CD4-positive, alpha-beta T cell treated with Interleukin-12 subunit alpha and Interleukin-12 subunit beta, for 1 hour (primary cell): ENCODE data around the gene SNRPD3.
"Not testable (repeated sequence)": the region's sequence is repeated elsewhere in the genome, so short reads cannot be mapped to it uniquely, and the experiment has no call there.

Source experiments
- DNase-seq: peaks from one replicate; pipeline ENCODE4 v3.0.0-alpha.2; 2020

The SNRPD3 gene

DNA sequence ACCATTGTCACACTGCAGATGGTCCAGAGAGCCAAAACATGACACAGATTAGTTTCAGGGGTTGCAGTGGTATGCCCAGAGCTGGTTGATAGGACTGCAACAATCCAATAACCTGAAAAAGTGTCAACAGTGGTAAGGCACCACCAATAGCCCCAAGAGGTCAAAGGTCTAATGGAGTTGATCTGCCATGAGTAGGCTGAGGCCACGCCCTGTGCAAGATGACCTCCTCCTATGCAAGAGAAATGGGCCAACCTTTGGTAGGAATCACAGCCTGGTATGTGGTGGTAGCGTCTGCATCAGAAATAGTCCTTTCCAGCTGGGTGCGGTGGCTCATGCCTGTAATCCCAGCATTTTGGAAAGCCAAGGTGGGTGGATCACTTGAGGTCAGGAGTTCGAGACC is 20.5 kb upstream of the SNRPD3 start:
- no peak for DNase-seq

DNA sequence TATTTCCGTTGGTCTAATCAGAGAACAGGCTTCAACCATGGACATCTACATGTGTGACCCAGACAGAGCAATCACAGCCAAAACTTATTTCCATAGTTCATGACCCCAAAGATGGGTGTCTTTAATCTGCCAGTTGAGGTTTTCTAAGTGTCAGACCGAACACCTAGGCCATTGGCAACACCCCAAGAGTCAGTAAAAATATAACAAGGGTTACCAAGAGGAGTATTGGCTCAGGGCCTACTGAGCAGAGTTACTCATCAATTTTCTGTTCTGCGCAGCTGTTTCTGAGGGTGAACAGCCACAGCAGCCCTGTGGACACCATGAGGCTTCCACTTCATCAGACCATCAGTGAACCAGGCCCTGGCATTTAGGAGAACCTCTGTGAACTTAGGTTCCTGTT is 19.7 kb upstream of the SNRPD3 start:
- DNase-seq, result no peak

DNA sequence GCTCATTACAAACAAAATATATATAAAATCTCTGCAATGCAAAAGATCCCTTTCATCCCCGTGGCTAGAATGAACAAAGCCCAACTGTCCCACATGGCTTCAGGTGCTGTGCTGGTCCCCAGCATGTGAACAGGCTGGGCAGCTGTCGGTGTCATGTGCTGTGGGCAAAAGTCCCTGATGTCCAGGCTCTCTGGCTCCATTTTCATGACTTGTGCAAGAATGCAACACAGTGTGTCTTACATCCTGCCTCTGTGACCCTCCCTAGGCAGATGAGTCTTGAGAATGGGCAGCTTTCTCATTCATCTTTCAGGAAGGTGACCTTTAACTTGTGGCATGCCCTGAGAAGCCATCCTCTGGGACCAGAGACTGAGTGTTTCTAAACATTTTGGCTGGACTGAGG is 15.3 kb upstream of the SNRPD3 start:
- DNase-seq, result no peak

DNA sequence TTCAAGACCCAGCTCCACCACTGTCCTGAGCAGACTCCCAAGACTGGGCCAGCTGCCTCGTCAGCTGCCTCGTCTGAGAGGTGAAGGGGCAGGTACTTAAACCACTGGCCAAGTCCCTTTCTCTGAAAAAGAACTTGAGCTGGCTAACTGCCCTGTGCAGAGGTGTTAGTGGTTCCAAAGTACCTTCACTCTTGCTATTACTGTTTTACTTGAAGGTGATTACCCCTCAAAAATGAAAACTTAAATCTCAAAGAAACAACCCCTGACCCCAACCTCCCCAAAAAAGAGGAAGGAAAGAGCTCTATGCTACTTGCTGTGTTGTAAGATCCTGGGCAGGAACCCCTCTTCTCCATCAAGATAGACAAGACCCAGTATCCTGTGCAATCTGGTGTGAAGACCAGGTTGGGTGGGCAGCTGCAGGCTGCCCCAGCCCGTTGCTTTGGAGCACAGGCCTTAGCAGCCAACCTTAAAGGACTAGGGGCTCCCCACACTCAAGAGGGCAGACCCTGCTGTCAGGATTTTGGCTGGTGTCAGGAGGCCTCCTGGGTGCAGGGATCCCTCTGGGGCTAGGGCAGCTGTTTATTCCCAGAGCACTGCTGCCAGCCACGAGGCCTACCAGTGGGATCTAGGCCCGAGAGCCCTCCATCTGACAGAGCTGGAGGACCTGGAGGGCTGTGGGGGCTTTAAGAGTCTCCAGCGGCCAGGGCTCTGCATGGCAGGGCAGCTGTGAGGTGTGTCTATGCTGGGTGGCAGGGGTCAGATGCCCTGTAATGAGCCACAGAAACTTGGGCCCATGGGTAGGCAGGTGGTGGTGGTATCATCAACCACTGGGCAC is 13.9 kb upstream of the SNRPD3 start:
- DNase-seq, result no peak

DNA sequence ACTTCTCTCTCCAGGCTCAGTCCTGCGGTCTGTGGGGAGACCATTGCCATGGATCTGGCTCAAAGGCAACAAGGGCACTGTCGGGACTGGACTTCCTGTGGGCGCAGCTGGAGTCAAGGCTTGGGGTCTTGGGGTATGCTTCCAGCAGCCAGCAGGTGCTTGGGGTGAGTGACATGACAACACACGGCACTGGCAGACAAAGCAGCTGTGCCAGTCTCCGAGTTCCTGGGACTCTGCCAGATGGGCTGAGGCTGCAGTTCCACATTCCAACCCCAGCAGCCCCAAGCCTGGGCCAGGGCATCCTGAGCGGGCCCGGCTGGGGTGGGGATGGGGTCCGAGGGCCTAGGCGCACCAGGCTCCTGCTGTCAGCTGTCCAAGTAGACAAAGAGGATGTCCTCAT is 13.2 kb upstream of the SNRPD3 start:
- DNase-seq, result no peak

DNA sequence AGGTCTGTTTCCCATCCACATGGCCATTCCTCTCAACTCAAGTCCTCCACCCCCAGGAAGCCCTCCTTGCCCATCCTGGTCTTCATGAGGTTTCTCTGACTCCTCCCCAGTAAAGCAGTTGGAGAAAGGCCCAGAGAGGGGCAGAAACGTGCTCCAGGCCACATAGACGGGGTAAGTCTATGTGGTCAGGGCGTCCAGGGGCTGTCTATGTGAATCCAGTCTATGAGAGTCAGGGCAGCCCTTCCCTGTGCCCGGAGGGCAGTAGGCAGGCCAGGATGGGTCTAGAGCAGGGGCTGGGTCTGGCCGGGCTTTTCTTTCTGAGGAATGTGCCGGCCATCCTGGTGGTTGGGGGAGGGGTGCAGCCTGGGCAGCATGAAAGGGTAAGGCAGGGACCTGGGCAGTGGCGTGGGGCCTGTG is 12.6 kb upstream of the SNRPD3 start:
- DNase-seq, result no peak

DNA sequence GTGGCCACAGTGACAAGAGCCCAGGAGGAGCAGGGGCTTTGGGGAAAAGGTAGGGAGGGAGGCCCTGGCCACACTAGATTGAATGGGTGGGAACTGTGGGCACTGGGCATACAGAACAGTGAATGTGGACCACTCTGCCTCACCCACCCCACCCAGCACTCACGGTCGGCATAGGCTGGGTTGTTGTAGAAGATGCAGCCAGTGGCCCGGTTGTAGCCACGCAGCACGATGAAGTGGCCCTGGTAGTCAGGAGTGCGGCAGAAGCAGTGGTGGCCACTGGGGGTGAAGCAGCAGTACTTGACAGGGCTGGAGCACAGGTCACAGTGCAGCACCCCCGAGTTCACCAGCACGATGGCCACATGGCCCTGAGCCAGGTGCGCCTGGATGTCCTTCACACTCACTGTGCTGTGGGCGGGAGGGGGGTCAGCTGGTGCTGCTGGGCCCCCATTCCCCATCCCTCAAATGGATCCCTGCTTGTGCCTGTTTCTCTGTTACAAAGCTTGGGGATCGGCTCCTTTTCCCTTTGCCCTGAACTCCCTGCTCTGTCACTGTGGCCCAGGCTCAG is 12.0 kb upstream of the SNRPD3 start:
- DNase-seq, result no peak

DNA sequence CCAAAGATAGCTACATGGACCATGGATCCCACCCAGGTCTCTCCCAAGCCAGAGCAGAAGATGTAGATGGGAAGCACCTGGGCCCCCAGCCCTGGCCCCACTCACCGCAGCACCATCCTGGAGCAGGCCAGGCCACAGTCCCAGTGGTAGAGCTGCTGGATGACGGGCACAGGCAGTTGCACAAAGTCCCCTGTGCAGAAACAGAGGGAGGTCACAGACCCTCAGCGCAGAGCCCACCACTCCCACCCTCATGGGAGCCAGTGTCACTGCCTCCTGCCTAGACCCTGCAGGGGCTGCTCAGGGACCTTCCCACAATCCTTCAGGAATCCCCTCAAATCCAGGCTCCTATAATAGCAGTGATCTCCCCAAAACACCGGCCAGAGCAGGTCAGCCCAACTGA is 7.0 kb upstream of the SNRPD3 start:
- no peak for DNase-seq

DNA sequence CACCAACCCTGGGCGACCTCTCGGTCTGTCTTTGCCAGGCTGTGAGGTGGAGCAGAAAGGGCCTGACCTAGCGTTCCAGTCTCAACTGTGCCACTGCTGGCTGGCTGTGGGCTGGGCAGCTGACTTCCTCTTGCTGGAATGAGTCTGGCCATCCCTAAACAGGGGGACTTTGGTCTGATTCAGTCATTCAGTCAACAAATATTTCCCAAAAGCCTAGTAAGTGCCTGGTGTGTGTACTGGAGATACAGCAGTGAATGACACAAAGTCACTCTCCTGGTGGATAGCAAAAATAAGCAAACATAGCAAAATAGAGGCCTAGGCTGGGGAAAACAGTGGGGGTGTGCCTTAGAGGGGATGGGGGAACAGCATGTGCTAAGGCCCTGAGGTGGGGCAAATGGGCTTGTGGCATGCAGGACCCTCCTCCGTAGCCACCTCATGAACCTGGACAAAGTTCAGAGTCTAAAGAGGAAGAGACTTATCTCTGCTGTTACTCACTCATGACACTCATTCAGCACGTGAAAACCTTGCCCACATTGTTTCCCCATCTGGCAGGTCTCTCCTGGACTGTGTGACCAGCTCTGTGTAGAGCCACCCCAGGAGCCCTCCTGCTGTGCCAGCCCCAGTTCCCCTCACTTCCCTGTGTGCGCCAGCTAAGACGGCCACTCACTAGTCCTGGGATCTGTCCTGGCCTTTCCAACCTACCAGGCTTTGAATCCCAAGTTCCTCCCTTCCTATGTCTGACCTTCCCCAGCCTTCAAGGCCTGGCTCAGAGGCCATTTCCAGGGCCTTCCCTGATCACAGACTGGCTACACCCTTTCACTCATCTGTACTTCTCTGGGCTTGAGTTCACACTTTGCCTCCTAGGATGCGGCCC is 5.5 kb upstream of the SNRPD3 start:
- no peak for DNase-seq

DNA sequence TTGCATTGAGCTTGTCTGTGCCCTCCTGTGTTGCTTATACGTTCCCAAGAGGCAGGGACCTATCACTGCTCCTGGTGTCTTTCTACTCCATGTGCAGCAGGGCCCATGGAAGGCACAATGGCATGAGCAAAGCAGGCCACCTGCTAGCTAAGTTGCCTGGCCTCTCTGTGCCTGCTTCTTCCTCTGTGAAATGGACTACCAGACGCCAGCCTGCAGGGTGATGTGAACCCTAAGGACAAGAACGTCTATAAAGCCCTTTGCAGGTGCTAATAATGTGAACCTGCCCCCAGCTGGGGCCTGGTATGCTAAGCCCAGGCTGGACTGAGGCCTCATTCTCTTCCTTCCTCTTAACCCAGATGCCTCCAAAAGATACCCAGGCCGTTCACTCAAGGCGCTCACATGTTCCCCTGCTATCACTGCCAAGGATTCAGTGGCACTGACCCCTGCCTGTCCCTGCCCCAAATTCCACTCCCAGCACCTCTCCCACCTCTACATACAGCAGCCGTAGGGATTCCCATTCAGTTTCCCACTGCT is 4.8 kb upstream of the SNRPD3 start:
- no peak for DNase-seq

DNA sequence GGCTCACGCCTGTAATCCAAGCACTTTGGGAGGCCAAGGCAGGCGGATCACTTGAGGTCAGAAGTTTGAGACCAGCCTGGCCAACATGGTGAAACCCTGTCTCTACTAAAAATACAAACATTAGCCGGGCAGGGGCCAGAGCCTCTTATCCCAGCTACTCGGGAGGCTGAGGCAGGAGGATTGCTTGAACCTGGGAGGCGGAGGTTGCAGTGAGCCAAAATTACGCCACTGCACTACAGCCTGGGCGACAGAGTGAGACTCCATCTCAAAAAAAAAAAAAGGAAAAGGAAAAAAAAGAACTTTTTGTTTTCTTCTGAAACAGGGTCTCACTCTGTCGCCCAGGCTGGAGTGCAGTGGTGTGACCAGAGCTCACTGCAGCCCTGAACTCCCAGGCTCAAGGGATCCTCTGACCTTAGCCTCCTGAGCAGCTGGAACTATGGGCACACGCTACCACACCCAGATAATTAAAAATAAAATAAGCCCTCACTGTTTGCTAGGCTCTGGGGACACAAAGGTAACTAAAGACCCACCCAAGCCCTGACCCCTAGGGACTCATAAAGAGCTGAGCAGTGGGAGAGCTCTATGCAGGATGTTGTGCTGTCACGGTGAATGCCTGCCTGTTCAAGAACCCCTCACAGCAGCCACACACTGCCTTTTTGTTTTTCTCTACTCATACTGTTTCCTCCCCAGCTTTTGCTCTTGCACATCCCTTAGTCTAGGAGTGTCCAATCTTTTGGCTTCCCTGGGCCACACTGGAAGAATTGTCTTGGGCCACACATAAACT is 3.1 kb upstream of the SNRPD3 start:
- DNase-seq, result not testable (repeated sequence)

DNA sequence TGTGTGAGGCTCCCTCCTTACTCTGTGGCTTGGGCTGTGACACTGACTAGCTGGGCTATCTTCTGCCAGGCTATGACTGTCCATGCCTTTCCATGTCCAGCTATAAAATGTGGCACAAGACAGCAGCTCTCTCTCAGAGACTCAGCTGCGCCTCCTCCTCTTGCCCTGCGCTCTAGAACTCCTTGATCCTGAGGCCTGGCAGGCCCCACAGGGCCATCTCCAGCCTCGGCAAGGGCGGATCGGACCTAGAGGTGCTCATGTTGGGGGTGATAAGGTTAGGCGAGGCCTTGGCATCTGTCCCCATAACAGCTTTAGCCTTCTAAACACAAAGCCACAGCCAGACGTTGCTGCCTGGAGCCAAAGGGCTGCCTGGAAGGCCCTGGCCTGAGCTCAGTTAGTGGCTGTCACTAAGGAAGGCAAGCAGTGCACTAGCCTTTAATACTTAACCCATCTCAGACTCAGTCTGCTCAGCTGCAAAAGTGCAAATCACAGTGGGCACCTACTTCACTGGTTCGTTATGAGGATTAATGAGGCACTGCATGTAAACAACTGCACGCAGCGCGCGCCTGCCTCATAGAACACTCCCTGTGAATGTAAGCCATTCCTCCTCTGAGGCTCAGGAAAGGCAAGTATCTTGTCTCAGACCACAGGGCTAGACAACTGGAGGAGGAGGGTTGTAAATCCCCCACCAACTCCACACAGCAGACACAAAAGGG is 2.0 kb upstream of the SNRPD3 start:
- DNase-seq, result no peak

DNA sequence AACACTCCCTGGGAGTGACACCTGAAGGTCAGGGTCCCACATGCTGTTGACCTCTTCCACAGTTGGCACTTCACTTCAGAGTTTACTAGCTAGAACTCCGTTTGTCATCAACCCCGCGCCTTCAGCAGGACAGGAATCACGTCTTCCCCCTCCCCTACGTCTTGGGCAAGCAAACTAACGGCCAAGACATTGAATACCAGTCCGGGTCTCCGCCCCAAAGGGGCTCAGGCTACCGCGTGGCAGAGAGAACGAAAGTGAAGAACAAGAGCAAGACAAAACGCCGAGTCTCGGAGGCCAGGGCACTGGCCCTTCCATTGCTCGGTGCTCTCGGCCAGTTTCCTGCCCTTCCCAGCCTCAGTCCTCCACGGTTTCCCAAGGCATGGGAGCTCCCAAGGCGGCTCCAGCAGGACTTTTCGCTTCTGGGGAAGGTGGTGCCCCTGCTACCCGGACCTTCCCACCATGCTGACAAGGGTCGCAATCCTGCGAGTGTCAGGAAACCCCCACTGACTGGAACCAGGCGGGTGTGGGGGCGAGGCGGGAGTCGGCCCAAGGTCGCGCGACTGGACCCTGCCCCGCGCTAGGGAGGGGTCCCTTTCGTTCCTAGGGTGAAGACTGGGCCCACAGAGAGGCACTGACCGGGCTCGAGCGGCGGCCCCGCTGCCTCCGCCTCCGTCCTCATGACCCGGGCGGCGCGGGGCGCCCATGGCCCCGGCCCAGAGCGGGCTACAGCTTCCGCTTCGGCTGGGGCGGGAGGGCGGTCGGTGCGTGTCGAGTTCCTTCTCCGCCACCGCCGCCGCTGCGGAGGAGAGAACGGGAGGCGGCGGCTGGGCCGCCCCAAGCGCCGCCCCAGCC is 1.3 kb upstream of the SNRPD3 start, which contains the start of gene GUCD1:
GUCD1 (minus strand) TSS at position 826 of the 852 bp plus-strand sequence; CDS start at position 679, 147 bp downstream.
- DNase-seq, result peak; percentile 30

DNA sequence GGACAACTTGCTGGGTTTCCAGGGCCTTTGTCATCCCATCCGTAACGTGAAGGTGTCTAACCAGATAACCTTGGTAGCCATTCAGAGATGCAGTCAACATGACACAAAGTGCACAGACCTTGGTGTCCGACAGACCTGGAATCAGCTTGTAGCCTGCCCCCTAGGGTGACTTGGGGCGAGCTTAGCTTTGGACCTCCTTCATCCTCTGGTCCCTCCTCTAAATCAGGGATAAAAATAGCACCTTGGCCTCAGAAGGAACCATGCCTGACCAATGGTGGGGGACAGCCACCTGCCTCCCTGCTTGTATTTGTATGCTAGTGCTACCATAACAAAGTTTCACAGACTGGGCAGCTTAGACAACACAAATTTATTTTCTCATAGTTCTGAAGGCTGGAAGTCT is 3.7 kb downstream of the SNRPD3 start:
- DNase-seq, result no peak

DNA sequence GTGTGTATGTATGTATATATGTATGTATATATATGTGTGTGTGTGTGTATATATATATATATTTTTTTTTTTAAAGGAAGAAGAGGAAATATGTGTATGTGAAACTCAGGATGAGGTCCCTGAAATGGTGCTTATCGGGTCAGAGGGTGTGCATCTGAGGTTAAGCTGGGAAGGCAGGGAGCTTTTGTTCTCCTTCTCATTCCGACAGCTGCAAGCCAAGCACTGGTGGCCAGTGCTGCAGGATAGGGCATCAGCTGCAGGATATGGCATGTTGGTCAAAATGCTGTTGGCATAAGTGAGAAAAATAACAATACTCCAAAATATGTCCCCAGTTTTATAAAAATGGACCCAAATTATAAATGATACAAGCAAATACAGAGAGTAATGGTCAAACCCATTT is 7.4 kb downstream of the SNRPD3 start:
- DNase-seq, result no peak

DNA sequence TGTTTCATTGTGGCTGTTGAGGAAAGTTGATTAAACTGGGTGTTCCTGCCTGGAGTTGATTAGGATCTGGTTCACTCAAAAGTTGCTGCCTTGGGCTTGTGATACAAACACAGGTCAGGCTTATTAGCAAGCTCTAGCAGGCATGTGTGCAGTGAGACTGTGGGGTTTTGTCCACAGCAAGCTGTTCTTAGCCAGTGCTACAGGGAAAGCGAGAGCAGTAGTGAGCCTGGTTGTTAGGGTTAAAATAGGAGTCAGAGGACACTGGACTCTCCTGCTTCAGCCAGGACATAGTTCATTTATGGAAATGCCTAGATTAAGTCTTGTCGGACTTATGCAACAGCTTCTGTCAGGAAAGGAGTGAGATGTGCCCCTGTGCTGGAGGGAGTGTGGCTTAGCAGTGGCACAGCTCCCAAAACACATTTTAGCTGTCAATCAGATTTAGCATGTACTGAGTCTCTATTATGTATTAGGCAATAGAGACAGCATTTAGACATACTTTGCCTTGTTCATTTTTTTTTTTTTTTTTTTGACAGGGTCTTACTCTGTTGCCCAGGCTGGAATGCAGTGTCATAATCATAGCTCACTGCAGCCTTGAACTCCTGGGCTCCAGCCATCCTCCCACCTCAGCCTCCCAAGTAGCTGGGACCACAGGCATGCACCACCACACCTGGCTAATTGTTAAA is 8.7 kb downstream of the SNRPD3 start:
- no peak for DNase-seq

DNA sequence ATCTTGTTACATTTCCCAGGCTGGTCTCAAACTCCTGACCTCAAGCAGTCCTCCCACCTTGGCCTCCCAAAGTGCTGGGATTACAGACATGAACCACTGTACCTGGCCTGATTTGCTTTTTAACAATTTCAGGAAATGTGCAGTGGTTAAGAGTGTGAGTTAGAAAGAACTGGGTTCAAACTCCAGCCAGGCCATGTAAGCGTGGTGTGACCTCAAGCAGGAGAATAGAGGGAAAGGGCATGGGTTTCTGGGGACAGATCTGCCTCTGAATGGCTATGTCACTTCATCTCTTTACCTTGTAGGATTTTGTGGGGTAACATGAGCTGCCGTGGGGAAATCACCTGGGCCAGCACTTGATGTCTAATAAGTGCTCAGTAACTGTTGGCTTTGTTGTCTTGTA is 9.3 kb downstream of the SNRPD3 start:
- DNase-seq, result no peak

DNA sequence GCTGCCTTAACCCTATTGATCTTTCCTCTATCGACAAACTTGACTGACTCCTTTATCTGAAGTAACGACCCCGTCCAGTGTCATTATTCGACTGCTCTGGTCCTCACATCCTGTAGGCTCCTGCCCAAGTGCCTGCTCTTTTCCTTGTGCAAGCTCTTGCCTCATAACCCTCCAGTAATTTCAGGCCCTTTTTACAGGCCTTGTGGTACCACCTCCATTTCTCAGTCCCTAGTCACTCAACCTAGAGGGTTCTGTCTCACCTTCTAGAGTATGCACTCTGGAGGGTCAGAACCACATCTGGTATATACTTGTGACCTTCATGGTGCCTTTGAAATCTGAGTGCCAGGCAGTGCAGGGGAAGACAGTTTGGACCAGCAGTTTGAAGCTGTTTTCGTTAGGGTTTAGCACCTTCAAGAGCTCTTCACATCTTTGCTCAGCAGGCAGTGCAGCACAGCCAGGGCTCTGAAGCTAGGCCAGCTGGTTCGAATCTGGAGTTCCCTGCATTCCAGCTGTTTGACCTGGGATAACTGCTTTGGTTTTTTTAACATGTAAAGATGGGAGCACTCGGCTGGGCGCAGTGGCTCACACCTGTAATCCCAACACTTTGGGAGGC is 11.2 kb downstream of the SNRPD3 start:
- DNase-seq, result no peak

DNA sequence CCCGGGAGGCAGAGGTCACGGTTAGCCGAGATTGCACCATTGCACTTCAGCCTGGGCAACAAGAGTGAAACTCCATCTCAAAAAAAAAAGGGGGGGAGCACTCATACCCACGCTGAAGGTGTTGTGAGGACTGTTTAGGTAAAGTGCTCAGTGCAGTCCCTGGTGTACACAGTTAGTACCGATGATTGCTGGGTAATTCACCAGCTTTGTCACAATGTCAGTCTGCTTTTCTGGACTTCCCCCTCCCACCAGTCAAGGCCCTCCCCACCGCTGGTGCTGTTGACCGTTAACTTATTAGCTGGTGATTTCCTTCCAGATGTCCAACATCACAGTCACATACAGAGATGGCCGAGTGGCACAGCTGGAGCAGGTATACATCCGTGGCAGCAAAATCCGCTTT is 11.9 kb downstream of the SNRPD3 start:
- DNase-seq, result no peak

DNA sequence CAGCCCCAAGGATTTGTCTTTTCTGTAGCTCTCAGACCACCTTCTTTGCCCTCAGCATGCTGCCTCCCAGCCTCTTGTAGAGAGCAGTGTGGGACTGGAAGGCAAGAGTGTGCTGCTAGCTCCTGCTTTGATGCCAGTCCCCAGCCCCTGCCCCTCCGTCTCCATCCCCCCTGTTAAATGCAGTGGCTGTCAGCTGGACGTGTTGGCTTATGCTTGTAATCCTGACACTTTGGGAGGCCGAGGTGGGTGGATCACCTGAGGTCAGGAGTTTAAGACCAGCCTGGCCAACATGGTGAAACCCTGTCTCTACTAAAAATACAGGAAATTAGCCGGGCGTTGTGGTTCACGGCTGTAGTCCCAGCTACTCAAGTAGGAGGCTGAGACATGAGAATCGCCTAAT is 15.5 kb downstream of the SNRPD3 start:
- DNase-seq, result no peak
